Endothelial cell of umbilical vein (primary cell): ENCODE data around the gene PKHD1. TPM values are rescaled to one million over a fixed set of nuclear protein-coding genes. Genes with fewer than 3 reads are reported as not detected.
"Not testable (repeated sequence)": the region's sequence is repeated elsewhere in the genome, so short reads cannot be mapped to it uniquely, and the experiment has no call there.

Source experiments
- BruUV-seq: library from RNA; stranded (reverse); fragments of 400-500 nt; replicated peaks from 2 replicates; lab custom pipeline; 2021; lab: Mats Ljungman, UMichigan
- CTCF ChIA-PET: fragments of 300-600, 350-600 bp; sonication (Branson Sonifier 250); formaldehyde crosslinking; loops from one replicate; lab custom pipeline; 2021; ENCODE audit warnings: antibody characterized with exemption, inconsistent platforms; lab: Charles Lee
- POLR2A ChIA-PET: fragments of 300-600, 350-600 bp; sonication (Branson Sonifier 250); formaldehyde crosslinking; loops from one replicate; lab custom pipeline; 2021; ENCODE audit warnings: antibody characterized with exemption, inconsistent platforms; lab: Charles Lee
- DNase-seq: peaks from one replicate; pipeline ENCODE4 v3.0.0-alpha.2; 2011; ENCODE audit warnings: low read depth, low spot score
- FAIRE-seq: peaks from 2 replicates; lab custom pipeline; 2011; peaks lifted over from hg19 to GRCh38; lab: Jason Lieb, UNC
- H2AFZ ChIP-seq: 2 replicates; pipeline ENCODE4 v1.6.0; 2012; ENCODE audit warnings: low read depth, low read length, control low read depth, inconsistent platforms
- H3K27ac ChIP-seq: 2 replicates; pipeline ENCODE4 v1.5.1; 2011; ENCODE audit warnings: low read depth, mild to moderate bottlenecking, control low read depth, low read length, moderate library complexity; ENCODE audit not compliant: insufficient read depth
- H3K27me3 ChIP-seq, 2 experiments: 2 replicates each; pipeline versions ENCODE4 v1.6.0 to v1.6.1; 2011; ENCODE audit warnings: low read length in 2 of 2, mixed read lengths in 1 of 2; ENCODE audit not compliant: control insufficient read depth in 2 of 2, insufficient read depth in 2 of 2
- H3K36me3 ChIP-seq, 2 experiments: 2 replicates in 1 of 2; 3 replicates in 1 of 2; pipeline ENCODE4 v1.5.1; 2011; ENCODE audit warnings: low read length in 2 of 2, mild to moderate bottlenecking in 1 of 2, moderate library complexity in 1 of 2; ENCODE audit not compliant: control insufficient read depth in 2 of 2, insufficient read depth in 2 of 2; ENCODE audit errors: extremely low read depth in 1 of 2
- H3K4me1 ChIP-seq: 3 replicates; pipeline ENCODE4 v1.5.1; 2011; ENCODE audit warnings: mild to moderate bottlenecking, low read length; ENCODE audit not compliant: control insufficient read depth, insufficient read depth; ENCODE audit errors: extremely low read depth
- H3K4me2 ChIP-seq: 2 replicates; pipeline ENCODE4 v1.6.1; 2011; ENCODE audit warnings: low read length, control low read depth, mixed read lengths; ENCODE audit not compliant: insufficient read depth
- H3K4me3 ChIP-seq, 3 experiments: fragments of 200-600 bp in 1 of 3; sonication (generic), shearing (Covaris generic) in 1 of 3; replicated peaks in 1 of 3; 2 replicates each; pipeline ENCODE4 v1.5.1; 2011 to 2016; ENCODE audit warnings: control low read depth in 3 of 3, low read length in 3 of 3, mild to moderate bottlenecking in 2 of 3, inconsistent platforms in 1 of 3, low read depth in 1 of 3, moderate library complexity in 1 of 3; ENCODE audit not compliant: insufficient read depth in 1 of 3
- H3K79me2 ChIP-seq: 2 replicates; pipeline ENCODE4 v1.6.0; 2012; ENCODE audit warnings: low read length, inconsistent platforms; ENCODE audit not compliant: control insufficient read depth, insufficient read depth
- H3K9ac ChIP-seq: replicated peaks from 2 replicates; pipeline ENCODE3; 2011; ENCODE audit warnings: low read length, control low read depth; ENCODE audit not compliant: insufficient read depth; ENCODE audit errors: extremely low read depth
- H3K9me1 ChIP-seq: replicated peaks from 3 replicates; pipeline ENCODE4 v1.6.0; 2011; ENCODE audit warnings: mild to moderate bottlenecking, low read length; ENCODE audit not compliant: control insufficient read depth, insufficient read depth; ENCODE audit errors: extremely low read depth
- H3K9me3 ChIP-seq: replicated peaks from 2 replicates; pipeline ENCODE4 v1.5.1; 2012; ENCODE audit warnings: low read length, inconsistent platforms; ENCODE audit not compliant: control insufficient read depth, insufficient read depth
- H4K20me1 ChIP-seq: replicated peaks from 2 replicates; pipeline ENCODE3; 2011; ENCODE audit warnings: mild to moderate bottlenecking, low read length; ENCODE audit not compliant: control insufficient read depth, insufficient read depth; ENCODE audit errors: extremely low read depth
- EZH2 ChIP-seq: IDR thresholded peaks from 2 replicates; pipeline ENCODE4 v1.6.1; 2012; ENCODE audit warnings: borderline replicate concordance, low read depth, mild to moderate bottlenecking, moderate library complexity, low read length, inconsistent platforms; ENCODE audit not compliant: severe bottlenecking
- FOS ChIP-seq: IDR thresholded peaks from 2 replicates; pipeline ENCODE4 v1.6.1; 2011; ENCODE audit warnings: mild to moderate bottlenecking, low read length, moderate library complexity, borderline replicate concordance; ENCODE audit not compliant: insufficient read depth
- GATA2 ChIP-seq: IDR thresholded peaks from 2 replicates; pipeline ENCODE4 v1.7.0; 2011; ENCODE audit warnings: low read depth, mild to moderate bottlenecking, moderate library complexity, mixed read lengths, low read length; ENCODE audit not compliant: insufficient read length, insufficient read depth
- JUN ChIP-seq: IDR thresholded peaks from 2 replicates; pipeline ENCODE4 v1.6.1; 2011; ENCODE audit warnings: borderline replicate concordance, low read depth; ENCODE audit not compliant: insufficient read length, insufficient read depth
- MYC ChIP-seq: IDR thresholded peaks from one replicate; pipeline ENCODE4 v1.6.1; 2011; ENCODE audit warnings: mild to moderate bottlenecking, low read depth, low read length
- POLR2A ChIP-seq: IDR thresholded peaks from 2 replicates; pipeline ENCODE4 v1.6.1; 2012; ENCODE audit warnings: low read depth, mild to moderate bottlenecking, control low read depth, low read length
- POLR2AphosphoS5 ChIP-seq: IDR thresholded peaks from 2 replicates; pipeline ENCODE4 v1.6.1; 2012; ENCODE audit warnings: low read depth, mild to moderate bottlenecking, control low read depth, low read length, moderate library complexity; ENCODE audit not compliant: insufficient read depth
- dilution Hi-C: fragments of 300-500 bp; cut with MboI; formaldehyde crosslinking; loops from one replicate; pipeline ENCODE4 v1.15.0; 2019; ENCODE audit warnings: low sequenced_read_pairs; ENCODE audit not compliant: extremely low pct_ligation_motif_present
- intact Hi-C: fragments of 100-400 bp; cut with micrococcal nuclease; formaldehyde crosslinking; loops from one replicate; pipeline ENCODE4 v1.10.0; 2022
- polyA plus RNA-seq, 4 experiments: library from polyadenylated mRNA; depleted of rRNA in 3 of 4; stranded (reverse) in 3 of 4; unstranded in 1 of 4; fragments of >200 nt; gene quantifications; 2 replicates each; pipeline versions ENCODE4 v1.2.1 to v1.2.3, GENCODE V29; 2011 to 2012; ENCODE audit warnings: missing spikeins in 1 of 4
- total RNA-seq: library from RNA; stranded (reverse); gene quantifications from 2 replicates; pipeline ENCODE4 v1.2.3, GENCODE V29; 2021
- TF ChIP-seq, protein P1 (sequence below): IDR thresholded peaks from 2 replicates; pipeline ENCODE4 v1.6.1; 2011; ENCODE audit not compliant: insufficient read depth, insufficient read length
- TF ChIP-seq, protein P2 (sequence below), 2 donors: IDR thresholded peaks; 1 replicate in 1 of 2; 2 replicates in 1 of 2; pipeline ENCODE4 v1.5.1; 2011; ENCODE audit warnings: low read length in 2 of 2, mild to moderate bottlenecking in 2 of 2, moderate library complexity in 2 of 2, control low read depth in 1 of 2, inconsistent platforms in 1 of 2, low read depth in 1 of 2; ENCODE audit not compliant: insufficient read depth in 1 of 2; ENCODE audit errors: extremely low read depth in 1 of 2

PKHD1 gene
- total and polyA plus RNA-seq, 2 donors (not counting 3 experiments of a cell fraction or from before 2014, with no cell fraction given) = not detected

DNA sequence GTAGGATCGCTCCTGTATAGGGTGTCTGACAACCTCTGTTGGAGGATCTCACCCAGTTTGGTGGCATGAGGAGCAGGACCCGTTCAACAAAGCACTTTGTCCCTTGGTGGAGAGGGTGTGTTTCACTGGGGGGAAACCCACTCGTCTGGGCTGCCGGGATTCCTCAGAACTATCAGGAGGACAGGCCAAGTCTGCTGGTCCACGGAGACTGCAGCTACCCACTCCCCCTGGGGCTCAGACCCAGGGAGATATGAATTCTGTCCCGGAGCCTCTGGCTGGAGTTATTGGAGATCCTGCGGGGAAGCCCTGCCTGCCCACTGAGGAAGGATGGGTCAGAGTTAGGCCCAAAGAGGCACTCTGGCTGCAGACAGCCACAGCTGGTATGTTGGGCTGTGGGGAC is 233.1 kb downstream of the PKHD1 start:
- Histone ChIP-seq H3K9me1 (no peaks in the 10 kb centered on the region), H3K79me2 (no peaks in the 10 kb centered on the region), H4K20me1 (no peaks in the 10 kb centered on the region), H3K9ac (no peak overlapping the region), H3K4me1 (no peaks in the 10 kb centered on the region), H3K36me3 (no peaks in the 10 kb centered on the region), H3K27ac (no peak overlapping the region), H3K27me3 (no peaks in the 10 kb centered on the region), H3K4me3 (no peak overlapping the region), H3K4me2 (no peak overlapping the region), H2AFZ (no peak overlapping the region), H3K9me3 (no peaks in the 10 kb centered on the region)
- BruUV-seq = no TSS peak
- POLR2A ChIA-PET = no interaction called here
- dilution Hi-C loops = no loop called here
- no peak for DNase-seq
- intact Hi-C loops = loop anchor here (10.0 kb wide), 2 partner anchors 380 to 1040 kb away; partner anchors contain the start of gene TFAP2B
- TF ChIP-seq POLR2A (no peak), JUN (no peak), FOS (no peak), EZH2 (no peak), GATA2 (no peak), POLR2AphosphoS5 (no peak), MYC (no peak)
- TF ChIP-seq, protein P1, sequence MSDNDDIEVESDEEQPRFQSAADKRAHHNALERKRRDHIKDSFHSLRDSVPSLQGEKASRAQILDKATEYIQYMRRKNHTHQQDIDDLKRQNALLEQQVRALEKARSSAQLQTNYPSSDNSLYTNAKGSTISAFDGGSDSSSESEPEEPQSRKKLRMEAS = no peak
- TF ChIP-seq, protein P2, sequence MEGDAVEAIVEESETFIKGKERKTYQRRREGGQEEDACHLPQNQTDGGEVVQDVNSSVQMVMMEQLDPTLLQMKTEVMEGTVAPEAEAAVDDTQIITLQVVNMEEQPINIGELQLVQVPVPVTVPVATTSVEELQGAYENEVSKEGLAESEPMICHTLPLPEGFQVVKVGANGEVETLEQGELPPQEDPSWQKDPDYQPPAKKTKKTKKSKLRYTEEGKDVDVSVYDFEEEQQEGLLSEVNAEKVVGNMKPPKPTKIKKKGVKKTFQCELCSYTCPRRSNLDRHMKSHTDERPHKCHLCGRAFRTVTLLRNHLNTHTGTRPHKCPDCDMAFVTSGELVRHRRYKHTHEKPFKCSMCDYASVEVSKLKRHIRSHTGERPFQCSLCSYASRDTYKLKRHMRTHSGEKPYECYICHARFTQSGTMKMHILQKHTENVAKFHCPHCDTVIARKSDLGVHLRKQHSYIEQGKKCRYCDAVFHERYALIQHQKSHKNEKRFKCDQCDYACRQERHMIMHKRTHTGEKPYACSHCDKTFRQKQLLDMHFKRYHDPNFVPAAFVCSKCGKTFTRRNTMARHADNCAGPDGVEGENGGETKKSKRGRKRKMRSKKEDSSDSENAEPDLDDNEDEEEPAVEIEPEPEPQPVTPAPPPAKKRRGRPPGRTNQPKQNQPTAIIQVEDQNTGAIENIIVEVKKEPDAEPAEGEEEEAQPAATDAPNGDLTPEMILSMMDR (IDR thresholded peaks at IDR 0.05; ENCODE audit: extremely low read depth in 1 of 2, insufficient read depth in 1 of 2, low read depth in 1 of 2, low read length in 2 of 2) = no peak
- FAIRE-seq = no peak
- CTCF ChIA-PET = interaction anchor here (1.0 kb wide), 1 partner anchor 380 kb away, joined by 3 read pairs; no protein-coding TSS in a partner anchor

DNA sequence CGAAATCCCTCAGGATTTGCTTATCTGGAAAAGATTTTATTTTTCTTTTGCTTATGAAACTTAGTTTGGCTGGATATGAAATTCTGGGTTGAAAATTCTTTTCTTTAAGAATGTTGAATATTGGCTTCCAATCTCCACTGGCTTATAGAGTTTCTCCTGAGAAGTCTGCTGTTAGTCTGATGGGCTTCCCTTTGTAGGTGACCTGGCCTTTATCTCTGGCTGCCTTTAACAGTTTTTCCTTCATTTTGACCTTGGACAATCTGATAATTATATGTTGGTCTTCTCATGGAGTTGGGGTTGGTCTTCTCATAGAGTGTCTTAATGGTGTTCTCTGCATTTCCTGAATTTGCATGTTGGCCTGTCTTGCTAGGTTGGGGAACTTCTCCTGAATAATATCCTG is 234.3 kb downstream of the PKHD1 start:
- dilution Hi-C loops, H3K9ac ChIP-seq, H3K9me3 ChIP-seq, H3K79me2 ChIP-seq, H3K4me3 ChIP-seq, H3K27ac ChIP-seq, POLR2A ChIA-PET, DNase-seq, H3K36me3 ChIP-seq, FAIRE-seq, H3K4me2 ChIP-seq, H3K4me1 ChIP-seq, BruUV-seq, CTCF ChIA-PET, H3K27me3 ChIP-seq, H4K20me1 ChIP-seq, H3K9me1 ChIP-seq, H2AFZ ChIP-seq: not testable (repeated sequence)
- intact Hi-C loops = loop anchor here (10.0 kb wide), 2 partner anchors 382 to 1038 kb away; partner anchors contain the start of gene TFAP2B
